ENCODE measurements around the gene MAML2. TPM values are rescaled to one million over a fixed set of nuclear protein-coding genes. Genes with fewer than 3 reads are reported as not detected.
A peak's percentile ranks its signal among the peaks of the same experiment; 100 is the strongest.

MAML2 gene
- total and polyA plus RNA-seq, 9 of the 15 experiments (the other 6 are each of a cell fraction or from before 2014, with no cell fraction given) = 0.79 to 6.8 (median 4.8) TPM

DNA sequence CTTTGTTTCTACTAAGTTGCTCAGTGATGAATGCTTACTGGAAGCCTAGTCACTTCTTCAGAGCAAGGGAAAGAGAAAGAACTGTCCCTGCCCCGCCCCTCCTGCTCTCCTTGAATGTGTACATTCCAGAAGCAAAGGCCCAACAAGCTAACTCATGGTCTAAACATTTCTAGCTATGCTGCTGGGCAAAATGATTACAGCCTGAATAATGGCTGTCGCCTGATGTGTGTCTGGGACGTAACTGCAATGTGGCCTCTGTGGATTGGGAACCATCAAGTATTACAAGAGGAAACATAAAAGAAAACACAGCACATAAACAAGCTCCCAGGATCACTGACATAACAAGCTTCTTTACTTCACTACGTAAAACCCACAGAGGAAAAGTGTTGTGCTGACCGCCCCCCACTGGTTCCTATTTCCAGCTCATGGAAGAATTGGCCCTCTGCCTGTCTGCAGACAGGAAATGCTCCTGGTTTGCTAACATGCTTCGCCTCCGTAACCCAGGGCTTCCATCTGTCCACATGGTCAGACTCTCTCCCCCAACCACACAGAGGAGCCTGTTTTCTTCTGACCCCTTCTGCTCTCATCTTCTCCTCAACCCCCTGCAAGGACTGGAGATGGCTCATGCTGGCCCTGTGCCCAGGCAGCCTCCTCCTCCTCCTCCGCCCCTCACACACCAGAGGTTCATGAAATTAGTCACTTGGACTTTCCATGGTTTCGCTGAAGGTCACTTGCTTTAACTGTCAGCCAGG lies 187.2 kb downstream of the MAML2 start (continued):
- TF ChIP-seq FOXP4 (CRISPR knock-in tag; IDR thresholded peaks at IDR 0.05; ENCODE audit: borderline replicate concordance) = no peak
- no peak for TF ChIP-seq ZFP1 (CRISPR knock-in tag; IDR thresholded peaks at IDR 0.05)
- peak; percentile 62 for TF ChIP-seq MYC (IDR thresholded peaks at IDR 0.05; ENCODE audit: low read depth, low read length)
- no peak for TF ChIP-seq MYC (CRISPR knock-in tag; IDR thresholded peaks at IDR 0.05; ENCODE audit: borderline replicate concordance, low read depth)
- no peak for TF ChIP-seq LEF1 (IDR thresholded peaks at IDR 0.05)
- no peak for TF ChIP-seq BRCA1 (IDR thresholded peaks at IDR 0.05)
- TF ChIP-seq BRCA1 (CRISPR knock-in tag; IDR thresholded peaks at IDR 0.05) = no peak
- 0 out of 2 replicates have a peak, but pooled peaks have one; percentile 19 for TF ChIP-seq ZNF395 (CRISPR knock-in tag; IDR thresholded peaks at IDR 0.05)
- no peak for TF ChIP-seq FOXO4 (CRISPR knock-in tag; IDR thresholded peaks at IDR 0.05)
- no peak for TF ChIP-seq ILF3 (IDR thresholded peaks at IDR 0.05; ENCODE audit: borderline replicate concordance)
- TF ChIP-seq SLC30A9 (CRISPR knock-in tag; IDR thresholded peaks at IDR 0.05) = no peak
- no peak for TF ChIP-seq BDP1 (IDR thresholded peaks at IDR 0.05; ENCODE audit: insufficient read depth, insufficient read length)
- peak; percentile 34; the same call in 1 of the 2 replicates for TF ChIP-seq C11orf30 (IDR thresholded peaks at IDR 0.05; ENCODE audit: low read depth)
- no peak for TF ChIP-seq U2AF2 (optimal IDR thresholded peaks at IDR 0.05; ENCODE audit: low read depth, low read length)
- TF ChIP-seq SMAD4 (CRISPR knock-in tag; conservative IDR thresholded peaks at IDR 0.05) = peak; percentile 73
- TF ChIP-seq ZBTB2 (IDR thresholded peaks at IDR 0.05) = peak; percentile 12
- no peak for TF ChIP-seq RBM22 (IDR thresholded peaks at IDR 0.05; ENCODE audit: low read depth, low read length, poor library complexity, severe bottlenecking)
- TF ChIP-seq ZNF707 (CRISPR knock-in tag; conservative IDR thresholded peaks at IDR 0.05) = no peak
- TF ChIP-seq ESRRB (CRISPR knock-in tag; IDR thresholded peaks at IDR 0.05; ENCODE audit: borderline replicate concordance) = no peak
- peak; percentile 54 for TF ChIP-seq RBBP5 (IDR thresholded peaks at IDR 0.05; ENCODE audit: borderline replicate concordance, insufficient read depth, low read length, poor library complexity, severe bottlenecking)
- peak; percentile 68 for TF ChIP-seq ZBTB17 (CRISPR knock-in tag; IDR thresholded peaks at IDR 0.05)
- TF ChIP-seq ZNF79 (CRISPR knock-in tag; IDR thresholded peaks at IDR 0.05; ENCODE audit: low read depth) = no peak
- no peak for TF ChIP-seq NCOA4 (IDR thresholded peaks at IDR 0.05; ENCODE audit: partially characterized antibody)

All from K562 (cell line).